H9 (cell line): ENCODE measurements around the gene SLC35F3. TPM values are rescaled to one million over a fixed set of nuclear protein-coding genes. Genes with fewer than 3 reads are reported as not detected.
A peak's percentile ranks its signal among the peaks of the same experiment; 100 is the strongest.

Source experiments
- DNase-seq: peaks from one replicate; pipeline ENCODE4 v3.0.0-alpha.2; 2017
- H2AFZ ChIP-seq: one replicate; pipeline ENCODE4 v1.6.1; 2013; ENCODE audit warnings: mild to moderate bottlenecking, low read length, control low read depth, moderate library complexity
- H2AK5ac ChIP-seq: 2 replicates; pipeline ENCODE4 v1.6.1; 2013; ENCODE audit warnings: low read length, control low read depth, mixed read lengths; ENCODE audit not compliant: insufficient read length
- H2BK120ac ChIP-seq: one replicate; pipeline ENCODE4 v1.6.1; 2013; ENCODE audit warnings: low read depth, mild to moderate bottlenecking, low read length, control low read depth, inconsistent platforms; ENCODE audit not compliant: poor library complexity, severe bottlenecking
- H2BK12ac ChIP-seq: 2 replicates; pipeline ENCODE4 v1.6.1; 2013; ENCODE audit warnings: low read length, control low read depth, mixed read lengths, low read depth; ENCODE audit not compliant: insufficient read length
- H2BK15ac ChIP-seq: 2 replicates; pipeline ENCODE4 v1.6.1; 2013; ENCODE audit warnings: low read depth, low read length, control low read depth
- H2BK20ac ChIP-seq: one replicate; pipeline ENCODE4 v1.6.1; 2013; ENCODE audit warnings: low read depth, mild to moderate bottlenecking, low read length, control low read depth, inconsistent platforms; ENCODE audit not compliant: poor library complexity, severe bottlenecking
- H2BK5ac ChIP-seq: 2 replicates; pipeline ENCODE4 v1.6.1; 2013; ENCODE audit warnings: low read length, control low read depth, mixed read lengths; ENCODE audit not compliant: insufficient read length
- H3K14ac ChIP-seq: 2 replicates; pipeline ENCODE4 v1.6.1; 2013; ENCODE audit warnings: low read length, control low read depth; ENCODE audit not compliant: insufficient read depth
- H3K18ac ChIP-seq: 2 replicates; pipeline ENCODE4 v1.6.1; 2013; ENCODE audit warnings: low read depth, mild to moderate bottlenecking, mixed read lengths, low read length, control low read depth; ENCODE audit not compliant: insufficient read length
- H3K23ac ChIP-seq: 2 replicates; pipeline ENCODE4 v1.6.1; 2013; ENCODE audit warnings: low read length, control low read depth, mixed read lengths, low read depth; ENCODE audit not compliant: insufficient read length
- H3K23me2 ChIP-seq: 2 replicates; pipeline ENCODE4 v1.6.1; 2013; ENCODE audit warnings: low read depth, mild to moderate bottlenecking, mixed read lengths, low read length, control low read depth; ENCODE audit not compliant: insufficient read length, poor library complexity, severe bottlenecking
- H3K27ac ChIP-seq: 2 replicates; pipeline ENCODE4 v1.5.1; 2013; ENCODE audit warnings: low read length, control low read depth, mixed read lengths, low read depth; ENCODE audit not compliant: insufficient read length
- H3K27me3 ChIP-seq: 2 replicates; pipeline ENCODE4 v1.6.1; 2013; ENCODE audit warnings: low read length, control low read depth, inconsistent platforms; ENCODE audit not compliant: insufficient read depth
- H3K4ac ChIP-seq: 2 replicates; pipeline ENCODE4 v1.6.1; 2013; ENCODE audit warnings: low read depth, mild to moderate bottlenecking, control low read depth, inconsistent platforms, low read length, moderate library complexity
- H3K4me1 ChIP-seq: 2 replicates; pipeline ENCODE4 v1.6.1; 2013; ENCODE audit warnings: low read length, control low read depth, inconsistent platforms; ENCODE audit not compliant: insufficient read depth
- H3K4me2 ChIP-seq: 2 replicates; pipeline ENCODE4 v1.6.1; 2013; ENCODE audit warnings: low read length, control low read depth, mixed read lengths; ENCODE audit not compliant: insufficient read length, insufficient read depth
- H3K56ac ChIP-seq: 2 replicates; pipeline ENCODE4 v1.6.1; 2013; ENCODE audit warnings: low read depth, mild to moderate bottlenecking, mixed read lengths, low read length, control low read depth; ENCODE audit not compliant: insufficient read length
- H3K79me1 ChIP-seq: 2 replicates; pipeline ENCODE4 v1.6.1; 2013; ENCODE audit warnings: low read depth, mild to moderate bottlenecking, moderate library complexity, low read length, control low read depth, inconsistent platforms; ENCODE audit not compliant: insufficient read depth, poor library complexity, severe bottlenecking
- H3K79me2 ChIP-seq: 2 replicates; pipeline ENCODE4 v1.6.1; 2013; ENCODE audit warnings: low read length, control low read depth, inconsistent platforms; ENCODE audit not compliant: insufficient read depth
- H3K9ac ChIP-seq: 2 replicates; pipeline ENCODE4 v1.6.1; 2013; ENCODE audit warnings: low read length, control low read depth, mixed read lengths; ENCODE audit not compliant: insufficient read length; ENCODE audit errors: extremely low read depth
- H3K9me3 ChIP-seq: one replicate; pipeline ENCODE4 v1.6.1; 2013; ENCODE audit warnings: low read depth, low read length, inconsistent platforms; ENCODE audit not compliant: control insufficient read depth
- H3T11ph ChIP-seq: one replicate; pipeline ENCODE4 v1.6.1; 2013; ENCODE audit warnings: mild to moderate bottlenecking, low read length, control low read depth, inconsistent platforms
- H4K20me1 ChIP-seq: one replicate; pipeline ENCODE4 v1.6.1; 2013; ENCODE audit not compliant: control insufficient read depth, insufficient read length, insufficient read depth
- H4K5ac ChIP-seq: 2 replicates; pipeline ENCODE4 v1.6.1; 2013; ENCODE audit warnings: low read depth, mild to moderate bottlenecking, mixed read lengths, low read length, control low read depth; ENCODE audit not compliant: insufficient read length
- H4K8ac ChIP-seq: replicated peaks from 2 replicates; pipeline ENCODE4 v1.6.1; 2013; ENCODE audit warnings: low read length, control low read depth, mixed read lengths, low read depth; ENCODE audit not compliant: insufficient read length
- H4K91ac ChIP-seq: 2 replicates; pipeline ENCODE4 v1.6.1; 2013; ENCODE audit warnings: low read depth, mild to moderate bottlenecking, moderate library complexity, mixed read lengths, low read length, control low read depth; ENCODE audit not compliant: insufficient read length
- H3K27ac Mint-ChIP-seq, 3 experiments: 2 replicates in 2 of 3; 3 replicates in 1 of 3; pipeline ENCODE4 v1.8.0; 2020 to 2021; ENCODE audit warnings: mixed read lengths in 3 of 3, mild to moderate bottlenecking in 1 of 3, moderate library complexity in 1 of 3
- H3K27me3 Mint-ChIP-seq: 2 replicates; pipeline ENCODE4 v1.8.0; 2021; ENCODE audit warnings: low read depth, mild to moderate bottlenecking, moderate library complexity, mixed read lengths
- H3K36me3 Mint-ChIP-seq, 3 experiments: 2 replicates in 2 of 3; 3 replicates in 1 of 3; pipeline ENCODE4 v1.8.0; 2020 to 2021; ENCODE audit warnings: low read depth in 3 of 3, mixed read lengths in 3 of 3; ENCODE audit not compliant: insufficient read depth in 1 of 3
- H3K4me1 Mint-ChIP-seq, 2 experiments: 2 replicates each; pipeline ENCODE4 v1.8.0; 2020; ENCODE audit warnings: mixed read lengths in 2 of 2
- H3K4me3 Mint-ChIP-seq, 2 experiments: 2 replicates in 1 of 2; 3 replicates in 1 of 2; pipeline ENCODE4 v1.8.0; 2020 to 2021; ENCODE audit warnings: mild to moderate bottlenecking in 2 of 2, mixed read lengths in 2 of 2, moderate library complexity in 1 of 2
- H3K9me3 Mint-ChIP-seq, 2 experiments: 2 replicates in 1 of 2; 3 replicates in 1 of 2; pipeline ENCODE4 v1.8.0; 2020; ENCODE audit warnings: mild to moderate bottlenecking in 2 of 2, mixed read lengths in 2 of 2, moderate library complexity in 1 of 2
- WGBS: extraction: QIAGEN DNeasy Blood & Tissue Kit; methylation state at CpG from one replicate; pipeline ENCODE4 v1.1.7; 2013; ENCODE audit warnings: missing lambda C conversion rate, low lambda C conversion rate, mixed read lengths; ENCODE audit not compliant: insufficient read length; ENCODE audit errors: extremely low coverage; 5-methylcytosine and 5-hydroxymethylcytosine counted together
- total RNA-seq: library from RNA; stranded (reverse); gene quantifications from 2 replicates; pipeline ENCODE4 v1.2.1, GENCODE V29; 2021
- TF ChIP-seq, protein P1 (sequence below): fragments of 200-600 bp; sonication (generic); conservative IDR thresholded peaks from 3 replicates; pipeline ENCODE4 v1.8.0; 2021; ENCODE audit warnings: antibody characterized with exemption, mild to moderate bottlenecking

Gene SLC35F3
- total RNA-seq, 1 experiment from 2014 or later, result 0.81 TPM

DNA sequence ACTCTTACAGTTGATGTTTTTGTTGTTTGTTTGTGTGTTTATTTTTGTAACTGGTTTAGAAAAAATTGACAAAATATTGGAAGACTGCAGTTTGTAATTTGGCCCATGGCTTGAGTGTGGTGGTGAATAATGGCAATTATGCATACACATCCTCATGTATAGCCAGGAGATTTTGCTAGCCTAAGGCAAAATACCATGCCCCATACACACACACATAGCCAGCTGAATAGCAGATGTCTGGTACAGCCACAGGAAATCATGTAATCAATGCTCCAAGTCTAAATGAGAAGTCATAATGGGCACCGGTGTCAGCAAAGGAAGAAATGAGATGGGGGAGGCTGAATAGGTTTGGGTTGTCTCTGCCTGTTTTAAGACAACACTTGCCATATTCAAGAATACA is 333.6 kb downstream of the SLC35F3 start:
- no peak overlapping the region for H3K4me2 ChIP-seq
- no peaks in the 10 kb centered on the region for H3K36me3 Mint-ChIP-seq
- no peak overlapping the region for H3K18ac ChIP-seq
- no peaks in the 10 kb centered on the region for H3K79me1 ChIP-seq
- no peaks in the 10 kb centered on the region for H3K79me2 ChIP-seq
- TF ChIP-seq, protein P1, sequence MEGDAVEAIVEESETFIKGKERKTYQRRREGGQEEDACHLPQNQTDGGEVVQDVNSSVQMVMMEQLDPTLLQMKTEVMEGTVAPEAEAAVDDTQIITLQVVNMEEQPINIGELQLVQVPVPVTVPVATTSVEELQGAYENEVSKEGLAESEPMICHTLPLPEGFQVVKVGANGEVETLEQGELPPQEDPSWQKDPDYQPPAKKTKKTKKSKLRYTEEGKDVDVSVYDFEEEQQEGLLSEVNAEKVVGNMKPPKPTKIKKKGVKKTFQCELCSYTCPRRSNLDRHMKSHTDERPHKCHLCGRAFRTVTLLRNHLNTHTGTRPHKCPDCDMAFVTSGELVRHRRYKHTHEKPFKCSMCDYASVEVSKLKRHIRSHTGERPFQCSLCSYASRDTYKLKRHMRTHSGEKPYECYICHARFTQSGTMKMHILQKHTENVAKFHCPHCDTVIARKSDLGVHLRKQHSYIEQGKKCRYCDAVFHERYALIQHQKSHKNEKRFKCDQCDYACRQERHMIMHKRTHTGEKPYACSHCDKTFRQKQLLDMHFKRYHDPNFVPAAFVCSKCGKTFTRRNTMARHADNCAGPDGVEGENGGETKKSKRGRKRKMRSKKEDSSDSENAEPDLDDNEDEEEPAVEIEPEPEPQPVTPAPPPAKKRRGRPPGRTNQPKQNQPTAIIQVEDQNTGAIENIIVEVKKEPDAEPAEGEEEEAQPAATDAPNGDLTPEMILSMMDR, result no peak
- no peak overlapping the region for H3K27ac Mint-ChIP-seq
- H2AK5ac ChIP-seq, result no peak overlapping the region
- H3K27me3 Mint-ChIP-seq, result peaks cover 10% of the 10 kb centered on the region
- H3K9me3 Mint-ChIP-seq, result no peaks in the 10 kb centered on the region; a peak in 1 of 5 replicates
- H3K23ac ChIP-seq, result no peak overlapping the region
- H3K4me3 Mint-ChIP-seq, result no peak overlapping the region
- no peak overlapping the region for H2BK20ac ChIP-seq
- no peak overlapping the region for H2BK5ac ChIP-seq
- no peak overlapping the region for H3T11ph ChIP-seq
- H4K5ac ChIP-seq, result no peak overlapping the region
- H3K4me1 Mint-ChIP-seq, result peaks cover 6 to 7% of the 10 kb centered on the region in 2 experiments
- no peaks in the 10 kb centered on the region for H3K9me3 ChIP-seq
- no peak overlapping the region for H4K8ac ChIP-seq
- no peak overlapping the region for H2BK15ac ChIP-seq
- H3K4ac ChIP-seq, result no peak overlapping the region
- H3K14ac ChIP-seq, result no peak overlapping the region
- H3K27me3 ChIP-seq, result no peaks in the 10 kb centered on the region
- H4K20me1 ChIP-seq, result no peaks in the 10 kb centered on the region
- H4K91ac ChIP-seq, result no peak overlapping the region
- H3K9ac ChIP-seq, result no peak overlapping the region
- no peak overlapping the region for H2BK120ac ChIP-seq
- H2BK12ac ChIP-seq, result no peak overlapping the region
- WGBS, result no CpG with 5 or more reads among the region's 1 CpG
- H3K27ac ChIP-seq, result no peak overlapping the region
- no peaks in the 10 kb centered on the region for H3K4me1 ChIP-seq
- H2AFZ ChIP-seq, result no peak overlapping the region
- H3K56ac ChIP-seq, result no peak overlapping the region
- H3K23me2 ChIP-seq, result no peaks in the 10 kb centered on the region
- peak; percentile 1 for DNase-seq
